Measurements from ENCODE around the gene TCOF1. TPM values are rescaled to one million over a fixed set of nuclear protein-coding genes. Genes with fewer than 3 reads are reported as not detected.

TCOF1 gene
- total and polyA plus RNA-seq, 2 donors (not counting 3 experiments of a cell fraction or from before 2014, with no cell fraction given) = 11.2 to 52.0 TPM

- dilution Hi-C loops (cut with MboI; ENCODE audit: extremely low pct_ligation_motif_present, low sequenced_read_pairs) (no loop called here), intact Hi-C loops (cut with micrococcal nuclease) (no loop called here)
- no peak for FAIRE-seq
- no peak for DNase-seq (ENCODE audit: low read depth, low spot score)
- Histone ChIP-seq H3K9ac (replicated peaks; ENCODE audit: extremely low read depth, insufficient read depth, low read length) (no peak overlapping the region), H4K20me1 (replicated peaks; ENCODE audit: control insufficient read depth, extremely low read depth, insufficient read depth, low read length) (no peaks in the 10 kb centered on the region), H3K4me3 (replicated peaks in 1 of 3; ENCODE audit: insufficient read depth in 1 of 3, low read depth in 1 of 3, low read length in 3 of 3) (no peak overlapping the region), H3K27me3 (ENCODE audit: control insufficient read depth in 2 of 2, insufficient read depth in 2 of 2, low read length in 2 of 2) (peaks cover 2 to 3% of the 10 kb centered on the region in 2 experiments), H3K4me2 (ENCODE audit: insufficient read depth, low read length) (no peak overlapping the region), H3K36me3 (ENCODE audit: control insufficient read depth in 2 of 2, extremely low read depth in 1 of 2, insufficient read depth in 2 of 2, low read length in 2 of 2) (no peaks in the 10 kb centered on the region), H3K9me1 (replicated peaks; ENCODE audit: control insufficient read depth, extremely low read depth, insufficient read depth, low read length) (no peaks in the 10 kb centered on the region), H3K27ac (ENCODE audit: insufficient read depth, low read depth, low read length) (no peak overlapping the region), H3K4me1 (ENCODE audit: control insufficient read depth, extremely low read depth, insufficient read depth, low read length) (no peaks in the 10 kb centered on the region), H2AFZ (ENCODE audit: low read depth, low read length) (no peak overlapping the region), H3K79me2 (ENCODE audit: control insufficient read depth, insufficient read depth, low read length) (no peaks in the 10 kb centered on the region), H3K9me3 (replicated peaks; ENCODE audit: control insufficient read depth, insufficient read depth, low read length) (no peaks in the 10 kb centered on the region)
- ChIA-PET CTCF (interaction anchor here (1.2 kb wide), 1 partner anchor 23 kb away, joined by 5 read pairs; no protein-coding TSS in a partner anchor), POLR2A (no interaction called here)
- no TSS peak for BruUV-seq (replicated peaks)
- no peak for TF ChIP-seq POLR2A (IDR thresholded peaks at IDR 0.05; ENCODE audit: low read depth, low read length)
- no peak for TF ChIP-seq EZH2 (IDR thresholded peaks at IDR 0.05; ENCODE audit: borderline replicate concordance, low read depth, low read length, severe bottlenecking)
- TF ChIP-seq MAX (IDR thresholded peaks at IDR 0.05; ENCODE audit: insufficient read depth, insufficient read length) = no peak
- no peak for TF ChIP-seq FOS (IDR thresholded peaks at IDR 0.05; ENCODE audit: borderline replicate concordance, insufficient read depth, low read length)
- no peak for TF ChIP-seq POLR2AphosphoS5 (IDR thresholded peaks at IDR 0.05; ENCODE audit: insufficient read depth, low read depth, low read length)
- TF ChIP-seq CTCF (IDR thresholded peaks at IDR 0.05; ENCODE audit: extremely low read depth in 1 of 2, insufficient read depth in 1 of 2, low read depth in 1 of 2, low read length in 2 of 2) = no peak
- no peak for TF ChIP-seq GATA2 (IDR thresholded peaks at IDR 0.05; ENCODE audit: insufficient read depth, insufficient read length, low read depth, low read length)
- no peak for TF ChIP-seq JUN (IDR thresholded peaks at IDR 0.05; ENCODE audit: borderline replicate concordance, insufficient read depth, insufficient read length, low read depth)
- TF ChIP-seq MYC (IDR thresholded peaks at IDR 0.05; ENCODE audit: low read depth, low read length) = no peak
Measured at GRCh38 chr5:150341331-150341730, 16.2 kb upstream of the TCOF1 start.

Measured in endothelial cell of umbilical vein (primary cell).